NCI-H1092 treated with DMSO at 0.1 percent for 48 hours (cell line): ENCODE results near the gene TRIM60.
"Not testable (repeated sequence)": the region's sequence is repeated elsewhere in the genome, so short reads cannot be mapped to it uniquely, and the experiment has no call there.

ENCODE experiments used
- DNase-seq: peaks from one replicate; lab custom pipeline; 2025; lab: John Stamatoyannopoulos, UW

Gene TRIM60

GRCh38 chr4:165053645-165054044, 21.8 kb downstream of the TRIM60 start, which contains the start of gene TRIM75:
Gene TRIM75 (plus strand): TSS chr4:165053866. CDS start chr4:165059148, 5,282 bp downstream.
- no peak for DNase-seq

GRCh38 chr4:165055601-165056000, 23.8 kb downstream of the TRIM60 start:
- no peak for DNase-seq

- no peak for DNase-seq
Measured at GRCh38 chr4:165058666-165059065, 26.9 kb downstream of the TRIM60 start.

GRCh38 chr4:165059386-165059785, 27.6 kb downstream of the TRIM60 start:
- peak; percentile 69 for DNase-seq

GRCh38 chr4:165060938-165061337, 29.1 kb downstream of the TRIM60 start:
- no peak for DNase-seq

- no peak for DNase-seq
Measured at GRCh38 chr4:165070560-165070959, 38.8 kb downstream of the TRIM60 start.

GRCh38 chr4:165073346-165073745, 41.5 kb downstream of the TRIM60 start:
- DNase-seq: not testable (repeated sequence)

- no peak for DNase-seq
Measured at GRCh38 chr4:165077034-165077578, 45.3 kb downstream of the TRIM60 start.

GRCh38 chr4:165079476-165079875, 47.7 kb downstream of the TRIM60 start:
- peak; percentile 83 for DNase-seq

- not testable (repeated sequence) for DNase-seq
Measured at GRCh38 chr4:165084787-165085186, 53.0 kb downstream of the TRIM60 start.

- no peak for DNase-seq
Measured at GRCh38 chr4:165085946-165086345, 54.1 kb downstream of the TRIM60 start.

- no peak for DNase-seq
Measured at GRCh38 chr4:165088366-165088765, 56.6 kb downstream of the TRIM60 start.
